ENCODE results near the gene ACSF2. TPM values are rescaled to one million over a fixed set of nuclear protein-coding genes. Genes with fewer than 3 reads are reported as not detected.

ACSF2 gene
- total RNA-seq, 2 donors from 2014 or later, result 49.0 to 111 TPM

GRCh38 chr17:50444841-50445715 is 19.1 kb downstream of the ACSF2 start:
- no peak overlapping the region for H3K27ac ChIP-seq
- H3K4me1 ChIP-seq (replicated peaks), result peaks cover 16% of the 10 kb centered on the region
- TF ChIP-seq POLR2AphosphoS5 (IDR thresholded peaks at IDR 0.05) (no peak), POLR2A (IDR thresholded peaks at IDR 0.05) (no peak), CTCF (IDR thresholded peaks at IDR 0.05) (no peak)
- 96% methylated on average over 6 of the region's 6 CpGs for WGBS
- no peak overlapping the region for H3K4me3 ChIP-seq
- no peaks in the 10 kb centered on the region for H3K9me3 ChIP-seq
- H3K36me3 ChIP-seq, result no peaks in the 10 kb centered on the region
- DNase-seq (ENCODE audit: low spot score), result no peak
- no peaks in the 10 kb centered on the region for H3K27me3 ChIP-seq (replicated peaks; ENCODE audit: insufficient read depth)
- intact Hi-C loops (cut with DNase I), result no loop called here

GRCh38 chr17:50445730-50446325 is 19.8 kb downstream of the ACSF2 start:
- intact Hi-C loops (cut with DNase I), result no loop called here
- DNase-seq (ENCODE audit: low spot score), result no peak
- Histone ChIP-seq H3K27ac (no peak overlapping the region), H3K36me3 (no peaks in the 10 kb centered on the region), H3K4me3 (no peak overlapping the region), H3K9me3 (no peaks in the 10 kb centered on the region), H3K4me1 (replicated peaks) (peaks cover 9% of the 10 kb centered on the region), H3K27me3 (replicated peaks; ENCODE audit: insufficient read depth) (no peaks in the 10 kb centered on the region)
- no peak for TF ChIP-seq CTCF (IDR thresholded peaks at IDR 0.05)
- no peak for TF ChIP-seq POLR2AphosphoS5 (IDR thresholded peaks at IDR 0.05)
- 39% methylated on average over 1 of the region's 1 CpG for WGBS

GRCh38 chr17:50447870-50448595 is 22.0 kb downstream of the ACSF2 start:
- H3K9me3 ChIP-seq, result no peaks in the 10 kb centered on the region
- H3K27ac ChIP-seq, result no peak overlapping the region
- DNase-seq (ENCODE audit: low spot score), result no peak
- H3K4me1 ChIP-seq (replicated peaks), result peaks cover 6% of the 10 kb centered on the region
- H3K36me3 ChIP-seq, result no peaks in the 10 kb centered on the region
- no peak for TF ChIP-seq POLR2AphosphoS5 (IDR thresholded peaks at IDR 0.05)
- no peak for TF ChIP-seq CTCF (IDR thresholded peaks at IDR 0.05)
- no peak for TF ChIP-seq POLR2A (IDR thresholded peaks at IDR 0.05)
- intact Hi-C loops (cut with DNase I), result no loop called here
- H3K4me3 ChIP-seq, result no peak overlapping the region
- H3K27me3 ChIP-seq (replicated peaks; ENCODE audit: insufficient read depth), result no peaks in the 10 kb centered on the region
- WGBS, result 75% methylated on average over 7 of the region's 7 CpGs

GRCh38 chr17:50448643-50449042 is 22.6 kb downstream of the ACSF2 start:
- intact Hi-C loops (cut with DNase I), result no loop called here
- 78% methylated on average over 2 of the region's 2 CpGs for WGBS
- H3K9me3 ChIP-seq, result no peaks in the 10 kb centered on the region
- no peaks in the 10 kb centered on the region for H3K36me3 ChIP-seq
- no peak overlapping the region for H3K4me3 ChIP-seq
- TF ChIP-seq POLR2AphosphoS5 (IDR thresholded peaks at IDR 0.05), result no peak
- no peak for TF ChIP-seq CTCF (IDR thresholded peaks at IDR 0.05)
- no peak for TF ChIP-seq POLR2A (IDR thresholded peaks at IDR 0.05)
- DNase-seq (ENCODE audit: low spot score), result no peak
- H3K27me3 ChIP-seq (replicated peaks; ENCODE audit: insufficient read depth), result no peaks in the 10 kb centered on the region
- no peak overlapping the region for H3K27ac ChIP-seq
- no peaks in the 10 kb centered on the region for H3K4me1 ChIP-seq (replicated peaks)
